ENCODE measurements around the gene DNLZ.

DNLZ gene

GRCh38 chr9:136372561-136373299 lies 9.2 kb upstream of the DNLZ start:
- DNase-seq: peak; percentile 60
- Histone ChIP-seq H2AK5ac (ENCODE audit: low read length) (no peak overlapping the region), H3K27me3 (ENCODE audit: insufficient read depth, low read length, poor library complexity) (no peaks in the 10 kb centered on the region), H4K8ac (ENCODE audit: low read depth, low read length) (no peak overlapping the region), H2BK120ac (ENCODE audit: low read depth, low read length) (no peak overlapping the region), H3K79me1 (ENCODE audit: low read length) (no peaks in the 10 kb centered on the region), H3K4ac (ENCODE audit: low read depth, low read length) (no peak overlapping the region), H3K4me1 (ENCODE audit: control insufficient read depth, low read depth, low read length) (no peaks in the 10 kb centered on the region), H3K36me3 (ENCODE audit: control insufficient read depth, insufficient read depth, low read length) (peaks cover 1% of the 10 kb centered on the region), H3K4me2 (ENCODE audit: low read length) (no peak overlapping the region), H4K5ac (ENCODE audit: low read length) (no peak overlapping the region), H2BK15ac (replicated peaks; ENCODE audit: low read depth) (no peak overlapping the region), H3K79me2 (ENCODE audit: control insufficient read depth, insufficient read depth, low read length) (no peaks in the 10 kb centered on the region), H3K56ac (ENCODE audit: low read length) (no peak overlapping the region), H3K4me3 (ENCODE audit: low read length) (no peak overlapping the region), H3K9ac (ENCODE audit: low read length) (no peak overlapping the region), H2BK5ac (ENCODE audit: low read length) (no peak overlapping the region), H3K27ac (ENCODE audit: low read depth, low read length) (no peak overlapping the region), H3K18ac (ENCODE audit: low read length) (no peak overlapping the region), H3K23ac (ENCODE audit: low read length) (no peak overlapping the region)
- no CpG with 5 or more reads among the region's 21 CpGs for WGBS (ENCODE audit: extremely low coverage, insufficient coverage, low lambda C conversion rate)

GRCh38 chr9:136372006-136372405 lies 8.5 kb upstream of the DNLZ start:
- H2BK120ac ChIP-seq (ENCODE audit: low read depth, low read length): no peak overlapping the region
- no peak overlapping the region for H2AK5ac ChIP-seq (ENCODE audit: low read length)
- WGBS (ENCODE audit: extremely low coverage, insufficient coverage, low lambda C conversion rate): no CpG with 5 or more reads among the region's 21 CpGs
- no peak overlapping the region for H4K8ac ChIP-seq (ENCODE audit: low read depth, low read length)
- H3K27ac ChIP-seq (ENCODE audit: low read depth, low read length): no peak overlapping the region
- DNase-seq: no peak
- no peak overlapping the region for H3K4me2 ChIP-seq (ENCODE audit: low read length)
- H3K9ac ChIP-seq (ENCODE audit: low read length): no peak overlapping the region
- no peak overlapping the region for H2BK5ac ChIP-seq (ENCODE audit: low read length)
- H3K4me1 ChIP-seq (ENCODE audit: control insufficient read depth, low read depth, low read length): no peaks in the 10 kb centered on the region
- no peak overlapping the region for H3K18ac ChIP-seq (ENCODE audit: low read length)
- no peaks in the 10 kb centered on the region for H3K79me2 ChIP-seq (ENCODE audit: control insufficient read depth, insufficient read depth, low read length)
- no peak overlapping the region for H3K23ac ChIP-seq (ENCODE audit: low read length)
- no peak overlapping the region for H2BK15ac ChIP-seq (replicated peaks; ENCODE audit: low read depth)
- peaks cover 1% of the 10 kb centered on the region for H3K36me3 ChIP-seq (ENCODE audit: control insufficient read depth, insufficient read depth, low read length)
- H3K79me1 ChIP-seq (ENCODE audit: low read length): no peaks in the 10 kb centered on the region
- no peak overlapping the region for H3K56ac ChIP-seq (ENCODE audit: low read length)
- no peaks in the 10 kb centered on the region for H3K27me3 ChIP-seq (ENCODE audit: insufficient read depth, low read length, poor library complexity)
- H3K4ac ChIP-seq (ENCODE audit: low read depth, low read length): no peak overlapping the region
- no peak overlapping the region for H4K5ac ChIP-seq (ENCODE audit: low read length)
- H3K4me3 ChIP-seq (ENCODE audit: low read length): no peak overlapping the region

GRCh38 chr9:136371533-136371880 lies 8.0 kb upstream of the DNLZ start:
- DNase-seq: no peak
- Histone ChIP-seq H3K9ac (ENCODE audit: low read length) (no peak overlapping the region), H3K4me3 (ENCODE audit: low read length) (no peak overlapping the region), H4K8ac (ENCODE audit: low read depth, low read length) (no peak overlapping the region), H3K56ac (ENCODE audit: low read length) (no peak overlapping the region), H3K18ac (ENCODE audit: low read length) (no peak overlapping the region), H4K5ac (ENCODE audit: low read length) (no peak overlapping the region), H3K27ac (ENCODE audit: low read depth, low read length) (no peak overlapping the region), H3K79me1 (ENCODE audit: low read length) (no peaks in the 10 kb centered on the region), H3K23ac (ENCODE audit: low read length) (no peak overlapping the region), H2BK15ac (replicated peaks; ENCODE audit: low read depth) (no peak overlapping the region), H3K79me2 (ENCODE audit: control insufficient read depth, insufficient read depth, low read length) (no peaks in the 10 kb centered on the region), H3K4me1 (ENCODE audit: control insufficient read depth, low read depth, low read length) (no peaks in the 10 kb centered on the region), H3K4me2 (ENCODE audit: low read length) (no peak overlapping the region), H3K27me3 (ENCODE audit: insufficient read depth, low read length, poor library complexity) (no peaks in the 10 kb centered on the region), H2BK5ac (ENCODE audit: low read length) (no peak overlapping the region), H3K4ac (ENCODE audit: low read depth, low read length) (no peak overlapping the region), H2BK120ac (ENCODE audit: low read depth, low read length) (no peak overlapping the region), H2AK5ac (ENCODE audit: low read length) (no peak overlapping the region), H3K36me3 (ENCODE audit: control insufficient read depth, insufficient read depth, low read length) (peaks cover 1% of the 10 kb centered on the region)
- WGBS (ENCODE audit: extremely low coverage, insufficient coverage, low lambda C conversion rate): no CpG with 5 or more reads among the region's 13 CpGs

- H3K4ac ChIP-seq (ENCODE audit: low read depth, low read length): no peak overlapping the region
- no peak overlapping the region for H3K56ac ChIP-seq (ENCODE audit: low read length)
- H2AK5ac ChIP-seq (ENCODE audit: low read length): no peak overlapping the region
- H3K4me3 ChIP-seq (ENCODE audit: low read length): no peak overlapping the region
- no peak overlapping the region for H3K23ac ChIP-seq (ENCODE audit: low read length)
- H3K4me2 ChIP-seq (ENCODE audit: low read length): no peak overlapping the region
- H2BK120ac ChIP-seq (ENCODE audit: low read depth, low read length): no peak overlapping the region
- no peak overlapping the region for H3K27ac ChIP-seq (ENCODE audit: low read depth, low read length)
- H3K36me3 ChIP-seq (ENCODE audit: control insufficient read depth, insufficient read depth, low read length): peaks cover under 1% of the 10 kb centered on the region
- no peaks in the 10 kb centered on the region for H3K79me2 ChIP-seq (ENCODE audit: control insufficient read depth, insufficient read depth, low read length)
- H4K5ac ChIP-seq (ENCODE audit: low read length): no peak overlapping the region
- DNase-seq: no peak
- H3K18ac ChIP-seq (ENCODE audit: low read length): no peak overlapping the region
- WGBS (ENCODE audit: extremely low coverage, insufficient coverage, low lambda C conversion rate): no CpG with 5 or more reads among the region's 54 CpGs
- H3K27me3 ChIP-seq (ENCODE audit: insufficient read depth, low read length, poor library complexity): no peaks in the 10 kb centered on the region
- H4K8ac ChIP-seq (ENCODE audit: low read depth, low read length): no peak overlapping the region
- no peak overlapping the region for H3K9ac ChIP-seq (ENCODE audit: low read length)
- no peak overlapping the region for H2BK15ac ChIP-seq (replicated peaks; ENCODE audit: low read depth)
- no peaks in the 10 kb centered on the region for H3K79me1 ChIP-seq (ENCODE audit: low read length)
- no peaks in the 10 kb centered on the region for H3K4me1 ChIP-seq (ENCODE audit: control insufficient read depth, low read depth, low read length)
- no peak overlapping the region for H2BK5ac ChIP-seq (ENCODE audit: low read length)
Observed at GRCh38 chr9:136370687-136371532, 7.4 kb upstream of the DNLZ start.

- DNase-seq: no peak
- no peak overlapping the region for H3K4ac ChIP-seq (ENCODE audit: low read depth, low read length)
- H3K4me2 ChIP-seq (ENCODE audit: low read length): no peak overlapping the region
- H3K27me3 ChIP-seq (ENCODE audit: insufficient read depth, low read length, poor library complexity): no peaks in the 10 kb centered on the region
- H2BK120ac ChIP-seq (ENCODE audit: low read depth, low read length): no peak overlapping the region
- no peak overlapping the region for H3K4me3 ChIP-seq (ENCODE audit: low read length)
- no peak overlapping the region for H3K9ac ChIP-seq (ENCODE audit: low read length)
- no peak overlapping the region for H4K5ac ChIP-seq (ENCODE audit: low read length)
- H2BK15ac ChIP-seq (replicated peaks; ENCODE audit: low read depth): no peak overlapping the region
- H3K4me1 ChIP-seq (ENCODE audit: control insufficient read depth, low read depth, low read length): no peaks in the 10 kb centered on the region
- no CpG with 5 or more reads among the region's 19 CpGs for WGBS (ENCODE audit: extremely low coverage, insufficient coverage, low lambda C conversion rate)
- H3K27ac ChIP-seq (ENCODE audit: low read depth, low read length): no peak overlapping the region
- no peak overlapping the region for H3K56ac ChIP-seq (ENCODE audit: low read length)
- H2BK5ac ChIP-seq (ENCODE audit: low read length): no peak overlapping the region
- no peak overlapping the region for H3K23ac ChIP-seq (ENCODE audit: low read length)
- H4K8ac ChIP-seq (ENCODE audit: low read depth, low read length): no peak overlapping the region
- no peaks in the 10 kb centered on the region for H3K36me3 ChIP-seq (ENCODE audit: control insufficient read depth, insufficient read depth, low read length)
- H3K79me2 ChIP-seq (ENCODE audit: control insufficient read depth, insufficient read depth, low read length): no peaks in the 10 kb centered on the region
- no peak overlapping the region for H2AK5ac ChIP-seq (ENCODE audit: low read length)
- H3K79me1 ChIP-seq (ENCODE audit: low read length): no peaks in the 10 kb centered on the region
- no peak overlapping the region for H3K18ac ChIP-seq (ENCODE audit: low read length)
Observed at GRCh38 chr9:136370037-136370436, 6.5 kb upstream of the DNLZ start.

All from mesendoderm (in vitro differentiated cells).